HEK293T (cell line): ENCODE data around the gene AGL.

Experiments
- BHLHE40 ChIP-seq: fragments of 450-650 bp; IDR thresholded peaks from 2 replicates; pipeline ENCODE4 v1.6.1; 2016; ENCODE audit warnings: mild to moderate bottlenecking, moderate library complexity, borderline replicate concordance
- CTBP1 ChIP-seq: fragments of 450-650 bp; IDR thresholded peaks from 2 replicates; pipeline ENCODE4 v1.6.1; 2016; ENCODE audit warnings: borderline replicate concordance
- ELF4 ChIP-seq: fragments of 450-650 bp; IDR thresholded peaks from 2 replicates; pipeline ENCODE4 v1.6.1; 2017; ENCODE audit warnings: antibody characterized with exemption
- FOXA1 ChIP-seq: fragments of 450-650 bp; IDR thresholded peaks from 2 replicates; pipeline ENCODE4 v1.6.1; 2016; ENCODE audit warnings: mild to moderate bottlenecking
- FOXK2 ChIP-seq: fragments of 450-650 bp; IDR thresholded peaks from 2 replicates; pipeline ENCODE4 v1.6.1; 2016; ENCODE audit warnings: mild to moderate bottlenecking
- HDGF ChIP-seq: fragments of 450-650 bp; IDR thresholded peaks from 2 replicates; pipeline ENCODE4 v1.6.1; 2017; ENCODE audit warnings: antibody characterized with exemption, borderline replicate concordance
- SP1 ChIP-seq: fragments of 450-650 bp; IDR thresholded peaks from 2 replicates; pipeline ENCODE4 v1.6.1; 2017
- TARDBP ChIP-seq: fragments of 450-650 bp; IDR thresholded peaks from 2 replicates; pipeline ENCODE4 v1.6.1; 2016
- ZNF384 ChIP-seq: fragments of 450-650 bp; IDR thresholded peaks from 2 replicates; pipeline ENCODE4 v1.6.1; 2016

GRCh38 chr1:99852648-99853047 is 2.5 kb downstream of the AGL start:
- TF ChIP-seq FOXA1: no peak
- no peak for TF ChIP-seq HDGF
- TF ChIP-seq BHLHE40: no peak
- TF ChIP-seq CTBP1: no peak
- no peak for TF ChIP-seq FOXK2
- no peak for TF ChIP-seq SP1
- no peak for TF ChIP-seq ELF4
- no peak for TF ChIP-seq TARDBP
- TF ChIP-seq ZNF384: no peak
